HG02840 (cell line): ENCODE data around the gene RPA1.
"Not testable (repeated sequence)": the region's sequence is repeated elsewhere in the genome, so short reads cannot be mapped to it uniquely, and the experiment has no call there.

Experiments
- ATAC-seq: cut with Tn5 transposase; IDR thresholded peaks from one replicate; pipeline ENCODE4 v1.9.1; 2021; ENCODE audit warnings: mild to moderate bottlenecking, moderate library complexity, moderate number of reproducible peaks; ENCODE audit not compliant: unreplicated experiment, low FRiP score

The RPA1 gene

DNA sequence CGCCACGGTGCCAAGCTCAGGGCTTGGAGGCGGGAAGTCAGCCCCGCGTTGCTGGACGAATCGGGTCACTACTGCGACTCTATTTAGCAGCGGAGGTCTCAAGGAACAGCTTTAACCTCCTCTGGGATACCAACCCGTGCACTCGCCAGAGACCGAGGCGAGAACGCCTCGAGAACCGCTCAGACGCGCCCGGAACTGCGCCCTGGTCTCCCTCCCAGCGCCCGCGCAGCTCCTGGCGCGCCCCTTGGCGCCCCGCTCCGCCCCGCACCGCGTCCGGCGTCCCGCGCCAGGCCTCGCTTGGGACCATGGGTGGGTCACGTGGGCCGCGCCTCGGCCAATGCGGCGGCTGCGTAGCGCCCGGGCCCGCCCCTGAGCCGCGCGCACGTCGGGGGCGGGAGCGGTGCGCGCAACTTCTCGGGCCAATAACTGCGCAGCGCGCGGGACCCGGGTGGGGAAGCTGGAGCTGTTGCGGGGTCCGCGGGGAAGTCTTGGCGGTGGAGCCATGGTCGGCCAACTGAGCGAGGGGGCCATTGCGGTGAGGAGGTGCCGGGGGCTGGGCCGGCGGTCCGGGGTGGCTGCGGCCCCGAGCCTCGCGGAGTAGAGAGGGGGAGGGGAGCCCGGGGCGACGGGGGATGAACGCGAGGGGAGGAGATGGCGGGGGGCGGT, at the start of gene RPA1, which contains the start of gene SMYD4:
Gene RPA1 (plus strand): TSS at position 414 of the 666 bp plus-strand sequence. CDS start 89 bp downstream, at position 503.
Gene SMYD4 (minus strand): TSS at position 311 of the 666 bp plus-strand sequence. CDS start 1,908 bp downstream, outside the sequence.
- peak; percentile 77 for ATAC-seq

DNA sequence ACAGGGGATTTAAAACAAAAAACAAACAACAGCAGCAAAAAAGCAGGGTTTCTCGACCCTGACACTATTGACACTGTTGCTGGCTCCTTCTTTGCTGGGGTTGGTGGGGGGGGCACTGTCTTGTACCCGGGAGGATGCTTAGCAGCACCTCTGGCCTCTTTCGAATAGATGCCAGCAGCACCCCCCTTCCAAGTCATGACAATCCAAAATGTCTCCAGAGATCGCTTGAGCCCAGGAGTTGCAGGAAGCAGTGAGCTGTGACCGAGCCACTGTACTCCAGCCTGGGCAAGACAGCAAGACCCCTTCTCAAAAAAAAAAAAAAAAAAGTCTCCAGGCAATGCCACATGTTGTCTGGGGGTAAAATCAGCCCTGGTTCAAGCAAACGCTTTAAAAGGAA, 47.6 kb upstream of the RPA1 start:
- no peak for ATAC-seq

DNA sequence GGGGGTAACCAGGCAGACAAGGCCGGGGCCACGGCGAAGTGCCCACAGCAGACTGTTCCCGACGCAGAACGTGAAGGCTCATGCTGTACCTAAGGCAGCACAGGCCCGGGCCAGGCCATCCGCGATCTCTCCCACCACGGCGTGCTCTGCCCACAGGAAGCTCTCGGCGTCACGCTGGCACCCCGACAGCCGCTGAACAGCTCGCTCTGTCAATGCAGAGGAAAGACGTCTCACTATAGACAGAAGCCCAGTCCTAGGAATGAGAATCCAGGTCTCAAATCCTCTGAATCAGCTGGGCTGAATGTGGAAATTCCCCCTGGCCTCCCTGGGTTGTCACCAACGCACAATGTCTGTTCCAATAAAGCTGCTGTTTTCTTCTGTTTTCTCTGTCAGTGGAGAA, 46.5 kb upstream of the RPA1 start:
- ATAC-seq: no peak

DNA sequence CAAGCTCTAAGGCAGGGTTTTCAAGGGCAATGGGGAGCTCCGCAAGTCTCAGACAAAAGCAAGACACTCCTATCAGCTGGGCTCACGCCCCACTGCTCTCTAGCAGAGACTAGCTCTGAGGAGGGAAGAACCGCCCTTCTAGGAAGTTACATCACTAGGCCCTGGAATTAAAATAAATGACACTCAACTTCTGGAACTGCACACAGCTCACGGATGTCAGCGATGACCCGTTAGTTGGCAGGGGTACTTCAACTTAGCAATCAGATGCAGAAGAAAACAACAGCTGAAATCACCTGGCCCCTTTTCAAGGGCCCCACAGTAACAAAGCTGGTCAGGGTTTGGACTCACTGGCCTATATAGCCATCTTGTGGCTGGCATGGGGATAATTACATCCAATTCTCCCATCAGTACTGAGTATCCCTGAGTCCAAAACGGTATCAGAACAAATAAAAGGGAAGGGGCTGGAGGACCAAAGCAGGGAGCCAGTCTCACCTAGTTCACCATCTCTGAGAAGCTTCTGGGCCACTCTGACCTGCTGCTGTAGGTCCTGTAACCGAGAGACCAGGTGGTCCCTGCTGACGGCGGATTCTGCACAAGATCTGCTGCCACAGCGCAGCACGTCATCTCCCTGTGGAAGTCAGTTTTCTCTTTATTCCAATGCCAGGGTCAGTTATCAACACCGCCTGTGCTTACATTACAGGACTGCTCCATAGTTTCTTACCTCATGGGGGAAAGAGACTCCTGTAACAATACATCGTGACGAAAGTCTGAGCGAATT, 45.8 kb upstream of the RPA1 start:
- no peak for ATAC-seq

DNA sequence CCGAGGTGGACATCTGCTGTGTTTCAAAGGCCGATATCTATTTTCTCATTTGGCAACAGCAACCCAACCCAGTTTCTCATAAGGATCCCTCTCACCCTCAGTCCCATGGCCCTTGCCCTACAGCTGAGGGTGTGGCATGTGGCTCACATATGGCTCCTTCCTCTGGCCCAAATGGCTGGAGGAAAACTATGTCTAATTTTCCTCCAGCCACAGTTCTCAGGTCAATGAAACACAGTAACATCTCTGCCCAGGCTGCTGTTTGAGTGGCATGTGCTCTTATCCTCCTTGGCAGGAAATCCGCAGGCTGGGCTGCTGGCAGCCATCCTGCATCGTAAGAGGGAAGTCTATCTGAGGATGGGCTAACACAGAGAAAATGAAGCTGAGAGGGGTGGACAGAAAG, 43.9 kb upstream of the RPA1 start:
- ATAC-seq: no peak

DNA sequence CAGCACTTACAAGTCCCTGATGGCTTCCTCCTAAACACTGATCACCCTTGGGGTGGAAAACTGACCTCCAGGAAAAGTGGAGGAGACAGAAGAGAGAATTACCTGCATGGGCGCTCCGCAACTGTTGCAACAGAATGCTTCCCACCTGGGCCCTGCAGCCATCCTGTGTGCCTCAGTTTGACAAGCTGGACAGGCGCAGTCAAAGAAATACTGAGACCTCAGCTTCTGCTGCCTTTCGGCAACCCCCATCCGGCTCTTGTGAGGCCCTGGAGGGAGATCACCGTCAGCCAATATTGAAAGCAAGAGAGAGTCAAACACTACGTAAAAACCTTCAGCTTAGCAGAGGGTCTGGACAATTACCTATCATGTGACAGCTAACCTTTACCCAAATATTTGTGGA, 43.1 kb upstream of the RPA1 start:
- no peak for ATAC-seq

DNA sequence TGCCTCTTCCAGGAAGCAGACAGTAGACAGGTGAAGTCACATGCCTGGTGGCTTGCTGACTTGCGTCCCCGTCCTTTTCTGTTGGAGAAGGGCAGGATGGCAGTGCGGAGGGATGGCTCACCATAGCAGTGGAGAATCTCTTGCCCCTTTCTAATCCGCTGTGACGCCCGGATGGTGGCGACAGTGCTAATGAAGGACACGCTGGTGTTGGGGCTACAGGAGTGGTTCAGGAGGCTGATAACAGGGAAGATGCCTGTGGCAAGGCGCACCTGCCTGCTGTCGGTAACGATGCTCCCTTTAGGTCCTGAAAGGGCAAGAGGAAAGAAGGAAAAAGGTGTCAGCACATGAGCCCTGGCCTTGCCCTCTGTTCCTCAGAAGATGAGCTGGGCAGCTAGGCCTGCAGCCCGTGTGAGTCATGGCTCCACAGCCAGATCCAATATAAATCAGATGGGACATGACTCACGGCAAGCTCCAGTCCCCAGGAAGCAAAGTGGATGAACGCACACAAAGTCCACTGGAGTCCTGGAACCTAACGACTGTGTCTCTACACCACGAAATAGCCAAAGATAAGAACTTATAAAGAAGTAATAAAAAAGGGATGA, 42.4 kb upstream of the RPA1 start:
- no peak for ATAC-seq

DNA sequence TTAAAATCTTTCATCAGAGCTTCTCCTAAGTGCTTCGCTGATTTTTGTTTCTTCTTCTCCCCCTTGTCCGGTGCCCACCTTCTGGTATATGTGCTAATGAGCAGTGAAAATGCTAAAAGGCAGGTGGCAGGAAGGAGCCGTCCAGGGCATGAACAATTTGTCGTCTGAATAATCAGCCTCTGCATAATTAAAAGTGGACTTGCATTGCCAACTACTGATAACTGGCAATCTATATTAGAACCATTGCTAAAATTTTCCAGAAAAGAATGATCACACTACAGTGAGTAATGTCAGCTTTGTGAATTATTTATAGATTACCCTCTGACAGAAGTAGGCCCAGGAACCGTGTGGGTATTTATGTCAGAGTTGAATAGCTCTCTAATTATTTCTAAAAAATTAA, 39.9 kb upstream of the RPA1 start:
- ATAC-seq: no peak

DNA sequence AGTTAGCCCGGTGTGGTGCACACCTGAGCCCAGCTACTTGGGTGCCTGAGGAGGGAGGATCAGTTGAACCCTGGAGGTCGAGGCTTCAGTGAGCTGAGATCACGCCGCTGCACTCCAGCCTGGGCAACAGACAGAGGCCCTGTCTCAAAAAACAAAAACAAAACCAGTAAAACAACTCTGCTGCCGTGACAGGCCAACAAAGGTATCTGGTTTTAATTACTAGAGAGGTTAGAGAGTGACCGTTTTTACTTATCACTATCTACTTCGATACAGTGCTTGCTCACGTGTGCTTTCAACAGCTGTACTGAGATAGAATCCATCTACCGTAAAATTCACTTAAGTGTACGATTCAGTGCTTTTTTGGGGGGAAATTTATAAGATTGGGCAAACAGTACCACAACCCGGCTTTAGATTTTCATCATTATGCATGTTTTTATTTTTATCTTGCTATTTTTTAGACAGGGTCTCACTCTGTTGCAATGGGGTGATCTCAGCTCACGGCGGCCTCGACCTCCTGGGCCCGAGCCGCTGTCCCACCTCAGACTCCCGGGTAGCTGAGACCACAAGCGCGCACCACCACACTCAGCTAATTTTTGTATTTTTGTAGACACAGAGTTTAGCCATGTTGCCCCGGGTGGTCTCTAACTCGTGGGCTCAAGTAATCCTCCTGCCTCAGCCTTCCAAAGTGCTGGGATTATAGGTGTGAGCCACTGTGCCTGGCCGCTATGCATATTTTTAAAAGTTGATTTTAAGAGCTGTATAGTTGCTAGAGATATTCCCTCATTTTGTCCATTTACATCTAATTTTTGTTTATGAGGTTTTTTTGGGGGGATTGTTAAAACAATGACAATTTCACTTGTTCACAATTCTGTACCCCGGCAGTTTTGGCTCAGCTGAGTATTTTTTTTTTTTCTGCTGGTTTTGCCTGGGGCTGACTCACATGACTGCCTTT, 37.0 kb upstream of the RPA1 start:
- ATAC-seq: no peak

DNA sequence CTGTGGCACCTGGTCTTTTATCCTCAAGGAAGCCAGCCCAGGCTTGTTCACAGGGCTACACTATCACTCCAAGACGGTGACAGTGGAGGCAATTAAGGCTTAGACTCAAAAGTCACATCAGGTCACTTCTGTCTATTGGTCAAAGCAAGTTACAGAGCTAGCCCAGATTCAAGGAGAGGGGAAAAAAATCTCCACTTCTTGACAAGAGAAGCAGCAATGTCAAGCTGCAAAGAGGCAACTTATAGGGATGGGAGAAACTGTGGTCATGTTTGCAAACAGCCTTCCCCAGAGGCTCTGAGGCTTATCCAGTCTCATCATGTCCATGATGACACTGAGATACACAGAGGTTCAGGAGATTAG, 36.4 kb upstream of the RPA1 start:
- ATAC-seq: no peak

DNA sequence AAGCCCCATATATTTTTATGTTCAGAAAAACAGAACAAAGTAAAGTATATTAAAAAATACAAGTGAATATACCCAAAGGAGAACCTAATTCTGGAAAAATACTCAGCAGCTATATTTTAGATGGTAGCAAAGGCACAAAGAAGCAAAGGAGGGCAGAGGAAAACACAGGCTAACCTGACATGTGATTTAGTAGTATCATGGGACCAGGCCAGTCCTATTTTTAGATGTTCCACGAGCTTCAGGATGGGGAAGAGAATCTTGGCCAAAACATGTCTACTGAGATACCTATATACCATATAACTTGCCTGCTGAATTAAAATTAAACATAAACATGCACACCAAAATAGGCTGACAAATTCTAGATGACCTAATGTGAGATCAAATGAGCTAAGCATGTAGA, 33.0 kb upstream of the RPA1 start:
- ATAC-seq: no peak

DNA sequence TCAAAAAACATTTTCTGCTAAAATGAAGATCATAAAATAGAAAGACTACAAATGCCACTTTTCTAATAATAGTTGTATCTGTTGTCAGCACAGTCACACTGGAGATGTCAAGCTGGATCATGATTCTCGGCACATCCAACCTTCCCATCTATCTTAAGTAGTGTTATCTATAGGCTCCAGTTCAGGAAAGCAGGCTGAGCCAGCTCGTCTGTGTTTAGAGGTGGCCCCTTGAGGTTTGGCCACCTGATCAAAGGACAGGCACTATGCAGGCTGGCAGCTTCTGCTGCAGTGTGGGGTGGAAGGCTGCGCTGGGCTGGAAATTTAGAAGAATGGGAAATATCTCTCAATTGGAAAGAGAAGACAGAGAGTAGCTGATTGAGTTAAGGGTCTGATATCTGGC, 32.5 kb upstream of the RPA1 start:
- ATAC-seq: no peak

DNA sequence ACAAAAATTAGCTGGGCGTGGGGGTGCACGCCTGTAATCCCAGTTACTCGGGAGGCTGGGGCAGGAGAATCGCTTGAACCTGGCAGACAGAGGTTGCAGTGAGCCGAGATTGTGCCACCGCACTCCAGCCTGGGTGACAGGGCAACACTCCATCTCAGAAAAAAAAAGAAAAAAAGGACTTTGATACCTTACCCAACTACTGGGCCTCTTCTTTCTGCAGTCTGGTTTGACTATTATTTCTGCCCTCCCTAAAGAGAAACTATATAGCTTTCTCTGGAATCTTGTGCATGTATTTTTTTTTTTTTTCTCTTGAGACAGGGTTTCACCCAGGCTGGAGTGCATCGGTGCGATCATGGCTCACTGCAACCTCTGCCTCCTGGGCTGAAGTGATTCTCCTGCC, 32.0 kb upstream of the RPA1 start:
- ATAC-seq: not testable (repeated sequence)

DNA sequence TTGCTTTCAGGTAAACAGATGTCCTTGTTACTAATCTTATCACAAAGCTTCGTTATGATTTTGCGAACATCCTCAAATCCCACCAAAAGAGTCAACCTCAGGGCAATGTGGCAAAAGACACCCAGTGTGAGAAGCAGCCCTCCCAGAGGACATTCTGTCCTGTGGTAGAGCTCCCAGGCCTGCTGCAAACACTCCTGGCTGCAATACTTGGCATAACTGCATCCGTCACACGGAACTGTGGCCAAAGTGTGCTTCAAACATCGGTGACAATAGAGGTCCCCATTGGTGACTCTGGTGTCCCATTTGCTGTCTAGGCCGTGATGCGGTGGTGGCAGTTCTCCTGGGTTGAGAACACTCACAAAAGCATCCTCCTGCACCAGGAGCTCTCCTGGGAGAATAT, 29.6 kb upstream of the RPA1 start:
- ATAC-seq: no peak

DNA sequence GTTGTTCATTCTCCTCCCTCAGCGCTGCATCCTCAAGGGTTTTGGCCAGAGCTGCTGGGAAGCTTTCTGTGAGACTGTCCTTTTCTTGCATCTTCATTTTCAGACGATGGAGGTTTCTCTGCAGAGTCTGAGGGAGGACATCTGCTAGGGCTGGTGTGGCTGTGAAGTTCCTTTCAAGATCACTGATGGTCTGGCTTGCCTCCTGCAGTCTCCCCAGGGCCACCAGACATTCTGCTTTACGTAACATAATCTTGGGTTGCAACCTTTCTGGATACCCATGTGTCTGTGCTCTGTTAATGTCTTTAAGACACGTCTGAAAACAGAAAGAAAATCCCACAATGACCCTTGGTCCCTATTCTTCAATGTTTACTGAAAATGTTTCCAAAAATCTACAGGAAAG, 29.1 kb upstream of the RPA1 start:
- ATAC-seq: no peak

DNA sequence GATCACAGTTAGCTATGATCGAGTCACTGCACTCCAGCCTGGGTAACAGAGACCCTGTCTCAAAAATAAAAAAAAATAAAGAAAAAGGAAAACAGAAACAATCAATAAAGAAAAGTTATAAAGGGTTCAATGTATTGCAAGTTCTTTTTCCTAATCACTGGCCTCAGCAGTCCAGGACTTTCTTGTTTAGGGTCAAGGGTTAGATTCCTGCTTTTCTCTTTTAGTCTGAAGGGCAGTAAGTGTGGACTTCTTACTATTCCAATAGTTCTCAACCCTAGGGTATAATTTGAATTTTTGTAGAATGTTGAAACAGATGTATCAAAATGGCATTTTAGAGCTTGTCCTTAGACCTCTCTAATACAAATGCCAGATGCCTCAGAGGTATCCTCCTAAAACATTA, 27.4 kb upstream of the RPA1 start:
- no peak for ATAC-seq

DNA sequence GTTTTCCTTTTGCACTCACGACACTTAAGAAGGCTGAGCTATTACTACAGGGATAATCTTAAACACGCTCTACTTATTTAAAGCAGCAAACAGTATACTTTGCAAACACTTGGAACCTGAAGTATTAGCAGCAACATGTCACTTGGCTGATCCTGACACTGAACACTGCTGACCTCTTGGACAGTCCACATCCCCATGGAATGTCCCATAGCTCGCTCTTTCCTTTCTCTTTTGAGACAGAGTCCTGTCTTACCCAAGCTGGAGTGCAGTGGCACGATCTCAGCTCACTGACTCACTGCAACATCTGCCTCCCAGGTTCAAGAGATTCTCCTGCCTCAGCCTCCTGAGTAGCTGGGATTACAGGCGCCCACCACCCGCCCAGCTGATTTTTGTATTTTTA, 26.5 kb upstream of the RPA1 start:
- ATAC-seq: no peak

DNA sequence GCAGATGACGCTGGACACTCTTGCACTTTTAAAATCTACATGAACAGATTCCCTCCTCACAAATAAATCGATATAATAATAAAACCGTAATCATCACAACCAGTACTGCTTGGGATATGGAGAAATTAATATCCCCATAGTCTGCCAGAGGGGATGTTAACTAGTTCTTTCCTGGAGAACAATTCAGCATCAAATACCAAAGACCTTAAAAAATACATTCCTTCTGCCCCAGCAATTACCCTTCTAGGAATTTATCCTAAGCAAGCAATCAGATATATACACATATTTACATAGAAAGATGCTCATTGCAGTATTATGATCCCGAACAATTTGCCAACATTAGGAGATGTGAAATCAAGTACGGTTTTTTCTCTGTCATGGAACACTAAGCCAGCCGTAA, 21.9 kb upstream of the RPA1 start:
- no peak for ATAC-seq

DNA sequence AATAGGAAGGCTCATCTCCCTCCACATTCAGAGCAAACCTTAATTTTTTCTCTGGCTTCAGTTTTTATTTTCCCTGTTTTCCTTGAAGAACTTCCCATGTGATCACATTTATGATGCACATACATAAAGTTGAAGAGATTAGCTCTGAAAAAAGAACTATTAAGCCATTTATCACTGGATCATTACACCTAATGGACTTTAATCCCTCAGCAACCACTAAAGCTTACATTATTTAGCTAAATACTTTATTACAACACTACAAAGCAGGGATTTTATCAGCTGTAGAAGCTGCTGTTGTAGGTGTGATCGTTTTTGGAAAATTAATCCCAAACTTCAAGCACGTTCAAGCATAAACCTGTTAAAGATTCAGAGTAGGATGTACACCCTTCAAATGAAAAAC, 21.2 kb upstream of the RPA1 start:
- ATAC-seq: no peak

DNA sequence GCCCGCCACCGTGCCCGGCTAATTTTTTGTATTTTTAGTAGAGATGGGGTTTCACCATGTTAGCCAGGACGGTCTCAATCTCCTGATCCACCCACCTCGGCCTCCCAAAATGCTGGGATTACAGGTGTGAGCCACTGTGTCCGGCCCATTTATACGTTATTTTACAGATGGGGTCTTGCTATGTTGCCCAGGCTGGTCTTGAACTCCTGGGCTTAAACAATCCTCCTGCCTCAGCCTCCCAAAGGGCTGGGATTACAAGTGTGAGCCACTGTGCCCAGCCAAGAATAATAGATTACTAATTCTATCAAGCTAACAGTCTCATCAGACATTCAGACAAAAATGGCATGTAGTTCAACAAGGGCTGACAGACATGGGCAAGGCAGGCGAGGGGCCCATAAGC, 20.0 kb upstream of the RPA1 start:
- ATAC-seq: not testable (repeated sequence)
